Ovary (tissue), 3 donors: Measurements from ENCODE around the gene TRIO.

Source experiments
- EP300 ChIP-seq: sonication (generic); formaldehyde crosslinking; IDR thresholded peaks from one replicate; pipeline ENCODE4 v1.6.1; 2017; ENCODE audit warnings: antibody characterized with exemption
- TF ChIP-seq, protein P1 (sequence below), 3 donors: fragments of 450-650 bp in 2 of 3; fragments of 200-600 bp in 1 of 3; IDR thresholded peaks; one replicate each; pipeline versions ENCODE4 v1.5.1 to v1.8.0; 2016 to 2022; ENCODE audit warnings: antibody characterized with exemption in 3 of 3, mild to moderate bottlenecking in 1 of 3
- donor health status: DM: no; HTN: no; CAD: no.

DNA sequence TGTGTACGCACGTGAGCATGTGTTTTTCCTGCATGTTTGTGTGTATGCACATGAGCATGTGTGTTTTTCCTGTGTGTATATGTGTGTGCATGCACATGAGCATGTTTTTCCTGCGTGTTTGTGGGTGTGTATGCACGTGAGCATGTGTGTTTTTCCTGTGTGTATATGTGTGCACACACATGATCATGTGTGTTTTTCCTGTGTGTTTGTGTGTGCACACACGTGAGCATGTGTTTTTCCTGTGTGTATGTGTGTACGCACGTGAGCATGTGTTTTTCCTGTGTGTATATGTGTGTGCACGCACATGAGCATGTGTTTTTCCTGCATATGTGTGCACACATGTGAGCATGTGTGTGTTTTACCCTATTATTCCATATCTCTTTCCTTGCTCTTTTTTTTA lies 205.9 kb downstream of the TRIO start:
- TF ChIP-seq, protein P1, sequence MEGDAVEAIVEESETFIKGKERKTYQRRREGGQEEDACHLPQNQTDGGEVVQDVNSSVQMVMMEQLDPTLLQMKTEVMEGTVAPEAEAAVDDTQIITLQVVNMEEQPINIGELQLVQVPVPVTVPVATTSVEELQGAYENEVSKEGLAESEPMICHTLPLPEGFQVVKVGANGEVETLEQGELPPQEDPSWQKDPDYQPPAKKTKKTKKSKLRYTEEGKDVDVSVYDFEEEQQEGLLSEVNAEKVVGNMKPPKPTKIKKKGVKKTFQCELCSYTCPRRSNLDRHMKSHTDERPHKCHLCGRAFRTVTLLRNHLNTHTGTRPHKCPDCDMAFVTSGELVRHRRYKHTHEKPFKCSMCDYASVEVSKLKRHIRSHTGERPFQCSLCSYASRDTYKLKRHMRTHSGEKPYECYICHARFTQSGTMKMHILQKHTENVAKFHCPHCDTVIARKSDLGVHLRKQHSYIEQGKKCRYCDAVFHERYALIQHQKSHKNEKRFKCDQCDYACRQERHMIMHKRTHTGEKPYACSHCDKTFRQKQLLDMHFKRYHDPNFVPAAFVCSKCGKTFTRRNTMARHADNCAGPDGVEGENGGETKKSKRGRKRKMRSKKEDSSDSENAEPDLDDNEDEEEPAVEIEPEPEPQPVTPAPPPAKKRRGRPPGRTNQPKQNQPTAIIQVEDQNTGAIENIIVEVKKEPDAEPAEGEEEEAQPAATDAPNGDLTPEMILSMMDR (IDR thresholded peaks at IDR 0.05) = no peak
- TF ChIP-seq EP300 = no peak
